SK-N-SH (cell line): Measurements from ENCODE around the gene IGFBP7. TPM values are rescaled to one million over a fixed set of nuclear protein-coding genes. Genes with fewer than 3 reads are reported as not detected.

Experiments
- CTCF ChIA-PET: fragments of 300-600, 350-600 bp; formaldehyde crosslinking; extraction: SDS; loops from one replicate; lab custom pipeline; 2021; lab: Yijun Ruan, JAX
- POLR2A ChIA-PET: fragments of 350-600 bp; sonication (Branson Sonifier 250); formaldehyde crosslinking; extraction: SDS; loops from one replicate; lab custom pipeline; 2020; ENCODE audit warnings: antibody characterized with exemption, inconsistent platforms; lab: Yijun Ruan, JAX
- DNase-seq: peaks from one replicate; pipeline ENCODE4 v3.0.0; 2012
- H2AFZ ChIP-seq: fragments of 200-600 bp; sonication (generic); 2 replicates; pipeline ENCODE4 v1.8.1; 2016; ENCODE audit warnings: antibody characterized with exemption, mild to moderate bottlenecking, low read depth
- H3F3A ChIP-seq: fragments of 200-600 bp; sonication (generic); replicated peaks from 2 replicates; pipeline ENCODE3; 2016; ENCODE audit warnings: antibody characterized with exemption, mild to moderate bottlenecking; ENCODE audit not compliant: insufficient read depth
- H3K27ac ChIP-seq, 2 experiments: fragments of 200-500 bp in 1 of 2; fragments of 200-600 bp in 1 of 2; sonication (Bioruptor generic) in 1 of 2; sonication (generic), shearing (Covaris generic) in 1 of 2; 2 replicates each; pipeline versions ENCODE4 v1.5.1 to v1.6.1; 2014 to 2016; ENCODE audit warnings: low read depth in 2 of 2, inconsistent platforms in 1 of 2, low read length in 1 of 2, mild to moderate bottlenecking in 1 of 2, mixed read lengths in 1 of 2
- H3K27me3 ChIP-seq: fragments of 200-600 bp; sonication (generic), shearing (Covaris generic); 2 replicates; pipeline ENCODE4 v1.6.1; 2016; ENCODE audit warnings: mixed run types; ENCODE audit not compliant: insufficient read depth
- H3K36me3 ChIP-seq, 2 experiments: fragments of 200-500 bp in 1 of 2; fragments of 200-600 bp in 1 of 2; sonication (Bioruptor generic) in 1 of 2; sonication (generic) in 1 of 2; replicated peaks in 1 of 2; 2 replicates each; pipeline versions ENCODE3 to v1.5.1; 2014 to 2016; ENCODE audit warnings: low read length in 1 of 2, mild to moderate bottlenecking in 1 of 2; ENCODE audit not compliant: insufficient read depth in 2 of 2, control insufficient read depth in 1 of 2
- H3K4me1 ChIP-seq, 2 experiments: fragments of 200-500 bp in 1 of 2; fragments of 200-600 bp in 1 of 2; sonication (Bioruptor generic) in 1 of 2; sonication (generic), shearing (Covaris generic) in 1 of 2; 2 replicates each; pipeline versions ENCODE4 v1.5.1 to v1.6.1; 2014 to 2016; ENCODE audit warnings: low read depth in 1 of 2, low read length in 1 of 2, mixed run types in 1 of 2; ENCODE audit not compliant: insufficient read depth in 2 of 2, control insufficient read depth in 1 of 2
- H3K4me2 ChIP-seq: fragments of 200-600 bp; sonication (generic), shearing (Covaris generic); 2 replicates; pipeline ENCODE4 v1.6.1; 2017; ENCODE audit warnings: mixed run types
- H3K4me3 ChIP-seq, 2 experiments: fragments of 200-500 bp in 1 of 2; fragments of 200-600 bp in 1 of 2; sonication (Bioruptor generic) in 1 of 2; sonication (generic), shearing (Covaris generic) in 1 of 2; 2 replicates each; pipeline versions ENCODE4 v1.5.1 to v1.8.1; 2014 to 2016; ENCODE audit warnings: low read depth in 2 of 2, inconsistent platforms in 1 of 2, low read length in 1 of 2, mild to moderate bottlenecking in 1 of 2, mixed read lengths in 1 of 2, moderate library complexity in 1 of 2
- H3K79me2 ChIP-seq: fragments of 200-600 bp; sonication (generic); 2 replicates; pipeline ENCODE4 v1.8.1; 2017; ENCODE audit warnings: mild to moderate bottlenecking; ENCODE audit not compliant: insufficient read depth
- H3K9ac ChIP-seq: fragments of 200-600 bp; sonication (generic); 2 replicates; pipeline ENCODE4 v1.6.1; 2017; ENCODE audit warnings: mixed run types
- H3K9me2 ChIP-seq: fragments of 200-600 bp; sonication (generic); 2 replicates; pipeline ENCODE4 v1.6.1; 2017; ENCODE audit warnings: mixed run types
- H3K9me3 ChIP-seq: fragments of 200-600 bp; sonication (generic); 2 replicates; pipeline ENCODE4 v1.6.1; 2017; ENCODE audit warnings: mixed run types, mild to moderate bottlenecking, moderate library complexity
- H4K20me1 ChIP-seq: fragments of 200-600 bp; sonication (generic); 2 replicates; pipeline ENCODE4 v1.6.1; 2017; ENCODE audit warnings: mild to moderate bottlenecking, mixed run types; ENCODE audit not compliant: insufficient read depth
- CHD2 ChIP-seq: fragments of 150-350 bp; IDR thresholded peaks from 2 replicates; pipeline ENCODE4 v1.6.1; 2018; ENCODE audit warnings: low read length; ENCODE audit not compliant: partially characterized antibody
- EP300 ChIP-seq, 2 experiments: IDR thresholded peaks; 2 replicates each; pipeline versions ENCODE4 v1.4.0 to v1.6.1; 2012; ENCODE audit warnings: borderline replicate concordance in 1 of 2, low read depth in 1 of 2, low read length in 1 of 2
- EZH2phosphoT487 ChIP-seq: fragments of 200-600 bp; sonication (generic); IDR thresholded peaks from 2 replicates; pipeline ENCODE4 v1.6.1; 2017; ENCODE audit warnings: low read depth, mixed run types, mild to moderate bottlenecking, antibody characterized with exemption, moderate library complexity, borderline replicate concordance
- FOSL2 ChIP-seq: IDR thresholded peaks from 2 replicates; pipeline ENCODE4 v1.4.0; 2012; ENCODE audit warnings: low read depth, mild to moderate bottlenecking, moderate library complexity, borderline replicate concordance
- GATA2 ChIP-seq: sonication (generic); formaldehyde crosslinking; IDR thresholded peaks from 2 replicates; pipeline ENCODE4 v1.5.0; 2020; ENCODE audit warnings: mild to moderate bottlenecking, missing genetic modification reagents
- JUND ChIP-seq: IDR thresholded peaks from 2 replicates; pipeline ENCODE4 v1.4.0; 2012
- MXI1 ChIP-seq: IDR thresholded peaks from 2 replicates; pipeline ENCODE4 v1.6.1; 2012; ENCODE audit warnings: mild to moderate bottlenecking, low read depth, low read length, improper control_type of control experiment
- NRF1 ChIP-seq: IDR thresholded peaks from 2 replicates; pipeline ENCODE4 v1.6.1; 2012; ENCODE audit warnings: low read depth, mild to moderate bottlenecking, low read length
- PBX3 ChIP-seq: IDR thresholded peaks from 2 replicates; pipeline ENCODE4; 2012
- POLR2AphosphoS5 ChIP-seq: IDR thresholded peaks from 2 replicates; pipeline ENCODE4 v1.6.1; 2012; ENCODE audit warnings: low read depth, low read length
- RAD21 ChIP-seq: IDR thresholded peaks from 2 replicates; pipeline ENCODE4 v1.6.1; 2012; ENCODE audit warnings: mild to moderate bottlenecking, low read length
- RXRA ChIP-seq: IDR thresholded peaks from 2 replicates; pipeline ENCODE4 v1.4.0; 2012; ENCODE audit warnings: low read depth, mild to moderate bottlenecking, borderline replicate concordance
- TEAD4 ChIP-seq: IDR thresholded peaks from 2 replicates; pipeline ENCODE4 v1.4.0; 2012; ENCODE audit warnings: mild to moderate bottlenecking, borderline replicate concordance; ENCODE audit not compliant: insufficient read depth
- YY1 ChIP-seq: IDR thresholded peaks from 2 replicates; pipeline ENCODE4 v1.4.0; 2012; ENCODE audit warnings: low read depth, mild to moderate bottlenecking
- WGBS: methylation state at CpG from one replicate; pipeline ENCODE4 v1.1.6; 2017; ENCODE audit warnings: low lambda C conversion rate; 5-methylcytosine and 5-hydroxymethylcytosine counted together
- polyA plus RNA-seq, 3 experiments: library from polyadenylated mRNA; depleted of rRNA; stranded (reverse); fragments of >200 nt; gene quantifications; 2 replicates each; pipeline ENCODE4 v1.2.3, GENCODE V29; 2012

The IGFBP7 gene
- polyA plus RNA-seq, 1 of the 3 experiments (the other 2 are of a cell fraction) = 0.38 TPM

GRCh38 chr4:57055886-57056285 is 54.3 kb downstream of the IGFBP7 start:
- TF ChIP-seq EP300 (IDR thresholded peaks at IDR 0.05; ENCODE audit: borderline replicate concordance in 1 of 2, low read depth in 1 of 2, low read length in 1 of 2) (peak in 1 of 2 experiments; percentile 25; a peak in 1 of 4 replicates), NRF1 (no peak)
- TF ChIP-seq, all 33 proteins: peak for 1
- Histone ChIP-seq H4K20me1 (no peaks in the 10 kb centered on the region), H3K9me3 (no peaks in the 10 kb centered on the region), H3K4me2 (no peak overlapping the region), H2AFZ (0 out of 2 replicates have a peak overlapping the region, but pooled peaks have one; percentile 18), H3K9ac (no peak overlapping the region), H3K79me2 (no peaks in the 10 kb centered on the region), H3K9me2 (no peaks in the 10 kb centered on the region), H3K4me3 (no peak overlapping the region; a peak in 1 of 4 replicates), H3K4me1 (peaks cover 0 to 12% of the 10 kb centered on the region in 2 experiments; a peak in 1 of 4 replicates), H3F3A (peaks cover 4% of the 10 kb centered on the region), H3K36me3 (no peaks in the 10 kb centered on the region), H3K27ac (peak overlapping the region; percentile 0 to 62; a peak in 1 of 4 replicates), H3K27me3 (no peaks in the 10 kb centered on the region)
- POLR2A ChIA-PET = no interaction called here
- CTCF ChIA-PET = interaction anchor here (0.7 to 1.0 kb wide), 3 partner anchors 13 to 108 kb away, joined by 3 to 4 read pairs (median 3); no protein-coding TSS in a partner anchor
- 25% methylated on average over 14 of the region's 14 CpGs for WGBS
- DNase-seq = peak; percentile 64

- H3K9me2 ChIP-seq = no peaks in the 10 kb centered on the region
- TF ChIP-seq TEAD4 (no peak), MXI1 (no peak), PBX3 (no peak), RAD21 (no peak), FOSL2 (no peak), NRF1 (no peak), GATA2 (no peak), RXRA (no peak), JUND (no peak), POLR2AphosphoS5 (no peak)
- TF ChIP-seq, all 33 proteins: peak for 0
- no peak for DNase-seq
- WGBS = 43% methylated on average over 5 of the region's 5 CpGs
- H2AFZ ChIP-seq = no peak overlapping the region
- H4K20me1 ChIP-seq = no peaks in the 10 kb centered on the region
- no peak overlapping the region for H3K4me2 ChIP-seq
- ChIA-PET POLR2A (no interaction called here), CTCF (interaction anchor here (1.8 kb wide), 1 partner anchor 16 kb away, joined by 10 read pairs; no protein-coding TSS in a partner anchor)
- H3F3A ChIP-seq = peaks cover 7% of the 10 kb centered on the region
- no peaks in the 10 kb centered on the region for H3K9me3 ChIP-seq
- peaks cover 5 to 12% of the 10 kb centered on the region in 2 experiments; a peak in 1 of 4 replicates for H3K4me1 ChIP-seq
- H3K36me3 ChIP-seq = no peaks in the 10 kb centered on the region
- H3K9ac ChIP-seq = no peak overlapping the region
- H3K4me3 ChIP-seq = no peak overlapping the region
- H3K79me2 ChIP-seq = no peaks in the 10 kb centered on the region
- peak overlapping the region in 1 of 2 experiments; percentile 68; a peak in 2 of 4 replicates for H3K27ac ChIP-seq
- H3K27me3 ChIP-seq = no peaks in the 10 kb centered on the region
Observed at GRCh38 chr4:57053508-57053907, 56.7 kb downstream of the IGFBP7 start.

GRCh38 chr4:57051524-57051923 is 58.7 kb downstream of the IGFBP7 start:
- TF ChIP-seq EZH2phosphoT487 = no peak
- no peak for TF ChIP-seq CHD2
- no peak for TF ChIP-seq YY1
- TF ChIP-seq EP300 (IDR thresholded peaks at IDR 0.05; ENCODE audit: borderline replicate concordance in 1 of 2, low read depth in 1 of 2, low read length in 1 of 2) = no peak
- Histone ChIP-seq H3K36me3 (no peaks in the 10 kb centered on the region), H4K20me1 (no peaks in the 10 kb centered on the region), H3K27me3 (no peaks in the 10 kb centered on the region), H3K9me2 (no peaks in the 10 kb centered on the region), H3K9ac (no peak overlapping the region), H3F3A (peaks cover 13% of the 10 kb centered on the region), H3K9me3 (no peaks in the 10 kb centered on the region), H3K4me3 (no peak overlapping the region), H3K4me2 (no peak overlapping the region), H3K27ac (no peak overlapping the region), H3K4me1 (peaks cover 8 to 11% of the 10 kb centered on the region in 2 experiments; a peak in 1 of 4 replicates), H3K79me2 (no peaks in the 10 kb centered on the region), H2AFZ (no peak overlapping the region)
- ChIA-PET POLR2A (no interaction called here), CTCF (interaction anchor here (1.4 to 4.6 kb wide), 2 partner anchors 13 to 112 kb away, joined by 4 to 33 read pairs; no protein-coding TSS in a partner anchor)
- DNase-seq = no peak
- 94% methylated on average over 2 of the region's 2 CpGs for WGBS
